Endothelial cell (in vitro differentiated cells): ENCODE data around the gene HECA. TPM values are rescaled to one million over a fixed set of nuclear protein-coding genes. Genes with fewer than 3 reads are reported as not detected.
"Not testable (repeated sequence)": the region's sequence is repeated elsewhere in the genome, so short reads cannot be mapped to it uniquely, and the experiment has no call there.

Source experiments
- DNase-seq: peaks from one replicate; pipeline ENCODE4 v3.0.0; 2021; ENCODE audit warnings: low spot score
- H3K27ac Mint-ChIP-seq: one replicate; pipeline ENCODE4 v1.8.0; 2021; ENCODE audit warnings: mixed read lengths, inconsistent platforms; ENCODE audit not compliant: unreplicated experiment
- H3K27me3 Mint-ChIP-seq: one replicate; pipeline ENCODE4 v1.8.0; 2021; ENCODE audit warnings: mild to moderate bottlenecking, moderate library complexity, mixed read lengths, inconsistent platforms; ENCODE audit not compliant: unreplicated experiment
- H3K36me3 Mint-ChIP-seq: one replicate; pipeline ENCODE4 v1.8.0; 2021; ENCODE audit warnings: mild to moderate bottlenecking, low read depth, mixed read lengths, inconsistent platforms; ENCODE audit not compliant: unreplicated experiment
- H3K4me1 Mint-ChIP-seq: one replicate; pipeline ENCODE4 v1.8.0; 2021; ENCODE audit warnings: mild to moderate bottlenecking, mixed read lengths, inconsistent platforms; ENCODE audit not compliant: unreplicated experiment
- H3K4me3 Mint-ChIP-seq: one replicate; pipeline ENCODE4 v1.8.0; 2021; ENCODE audit warnings: mild to moderate bottlenecking, mixed read lengths, inconsistent platforms; ENCODE audit not compliant: unreplicated experiment
- H3K9me3 Mint-ChIP-seq: one replicate; pipeline ENCODE4 v1.8.0; 2021; ENCODE audit warnings: mixed read lengths, inconsistent platforms; ENCODE audit not compliant: unreplicated experiment
- CTCF ChIP-seq: fragments of 200-600 bp; sonication (generic); IDR thresholded peaks from one replicate; pipeline ENCODE4 v1.5.0; 2021; ENCODE audit warnings: antibody characterized with exemption; ENCODE audit not compliant: unreplicated experiment
- total RNA-seq: library from RNA; stranded (reverse); fragmentation: NEBNext Ultra II Directional; extraction: Animal tissue kit (Norgen Biotek cat#: 25700); gene quantifications from one replicate; pipeline ENCODE4 v1.2.1, GENCODE V29; 2021; ENCODE audit not compliant: unreplicated experiment

Gene HECA
- total RNA-seq, 1 donor from 2014 or later: 36.7 TPM

GRCh38 chr6:139156551-139156950, 21.7 kb downstream of the HECA start:
- TF ChIP-seq CTCF: no peak
- no peak overlapping the region for H3K4me3 Mint-ChIP-seq
- peaks cover 7% of the 10 kb centered on the region for H3K4me1 Mint-ChIP-seq
- H3K27ac Mint-ChIP-seq: no peak overlapping the region
- peaks cover 11% of the 10 kb centered on the region for H3K36me3 Mint-ChIP-seq
- no peak for DNase-seq
- H3K9me3 Mint-ChIP-seq: no peaks in the 10 kb centered on the region
- H3K27me3 Mint-ChIP-seq: no peaks in the 10 kb centered on the region

GRCh38 chr6:139157086-139157485, 22.2 kb downstream of the HECA start:
- not testable (repeated sequence) for H3K27me3 Mint-ChIP-seq, H3K4me1 Mint-ChIP-seq

GRCh38 chr6:139159016-139159415, 24.1 kb downstream of the HECA start:
- no peak for TF ChIP-seq CTCF
- peaks cover 13% of the 10 kb centered on the region for H3K4me1 Mint-ChIP-seq
- H3K27ac Mint-ChIP-seq: no peak overlapping the region
- no peak overlapping the region for H3K4me3 Mint-ChIP-seq
- peaks cover 17% of the 10 kb centered on the region for H3K36me3 Mint-ChIP-seq
- no peak for DNase-seq
- no peaks in the 10 kb centered on the region for H3K9me3 Mint-ChIP-seq
- peaks cover 2% of the 10 kb centered on the region for H3K27me3 Mint-ChIP-seq

More at GRCh38 chr6:139157086-139157485, 22.2 kb downstream of the HECA start:
- not testable (repeated sequence) for DNase-seq, H3K27ac Mint-ChIP-seq, H3K9me3 Mint-ChIP-seq, H3K4me3 Mint-ChIP-seq
- peaks cover 11% of the 10 kb centered on the region for H3K36me3 Mint-ChIP-seq

GRCh38 chr6:139161169-139161568, 26.3 kb downstream of the HECA start:
- DNase-seq: no peak
- Mint-ChIP-seq H3K4me1 (peaks cover 16% of the 10 kb centered on the region), H3K36me3 (peaks cover 18% of the 10 kb centered on the region), H3K4me3 (no peak overlapping the region), H3K27me3 (peaks cover 2% of the 10 kb centered on the region), H3K9me3 (no peaks in the 10 kb centered on the region), H3K27ac (peak overlapping the region; percentile 42)
- no peak for TF ChIP-seq CTCF

- no peak for DNase-seq
- Mint-ChIP-seq H3K36me3 (peaks cover 14% of the 10 kb centered on the region), H3K9me3 (no peaks in the 10 kb centered on the region), H3K4me3 (no peak overlapping the region), H3K4me1 (peaks cover 16% of the 10 kb centered on the region), H3K27ac (no peak overlapping the region), H3K27me3 (peaks cover 2% of the 10 kb centered on the region)
- no peak for TF ChIP-seq CTCF
These were observed 27.0 kb downstream of the HECA start for GRCh38 chr6:139161817-139162284.
